ENCODE data around the gene MEDAG.

MEDAG gene

GRCh38 chr13:30872685-30873461 is 33.2 kb upstream of the MEDAG start:
- no peak for DNase-seq (ENCODE audit: low read depth)

GRCh38 chr13:30873499-30873898 is 32.6 kb upstream of the MEDAG start:
- no peak for DNase-seq (ENCODE audit: low read depth)

- DNase-seq (ENCODE audit: low read depth) = no peak
Observed at GRCh38 chr13:30874111-30874510, 32.0 kb upstream of the MEDAG start.

GRCh38 chr13:30874561-30874960 is 31.5 kb upstream of the MEDAG start:
- DNase-seq (ENCODE audit: low read depth) = no peak

GRCh38 chr13:30877335-30877734 is 28.7 kb upstream of the MEDAG start:
- DNase-seq (ENCODE audit: low read depth) = no peak

- no peak for DNase-seq (ENCODE audit: low read depth)
Observed at GRCh38 chr13:30880151-30880855, 25.8 kb upstream of the MEDAG start.

- DNase-seq (ENCODE audit: low read depth) = no peak
Observed at GRCh38 chr13:30880856-30881155, 25.3 kb upstream of the MEDAG start.

- DNase-seq (ENCODE audit: low read depth) = no peak
Observed at GRCh38 chr13:30881191-30881651, 24.9 kb upstream of the MEDAG start.

- no peak for DNase-seq (ENCODE audit: low read depth)
Observed at GRCh38 chr13:30882026-30882850, 23.8 kb upstream of the MEDAG start.

GRCh38 chr13:30882996-30883766 is 22.9 kb upstream of the MEDAG start:
- no peak for DNase-seq (ENCODE audit: low read depth)

GRCh38 chr13:30884543-30884942 is 21.5 kb upstream of the MEDAG start:
- DNase-seq (ENCODE audit: low read depth) = no peak

GRCh38 chr13:30889196-30889690 is 16.8 kb upstream of the MEDAG start:
- DNase-seq (ENCODE audit: low read depth) = no peak

- DNase-seq (ENCODE audit: low read depth) = no peak
Observed at GRCh38 chr13:30892966-30893365, 13.1 kb upstream of the MEDAG start.

GRCh38 chr13:30895773-30896172 is 10.3 kb upstream of the MEDAG start:
- no peak for DNase-seq (ENCODE audit: low read depth)

- no peak for DNase-seq (ENCODE audit: low read depth)
Observed at GRCh38 chr13:30898070-30898469, 8.0 kb upstream of the MEDAG start.

GRCh38 chr13:30898678-30899241 is 7.3 kb upstream of the MEDAG start:
- DNase-seq (ENCODE audit: low read depth) = peak; percentile 4

GRCh38 chr13:30900436-30900835 is 5.6 kb upstream of the MEDAG start:
- DNase-seq (ENCODE audit: low read depth) = no peak

- no peak for DNase-seq (ENCODE audit: low read depth)
Observed at GRCh38 chr13:30900952-30901749, 4.9 kb upstream of the MEDAG start.

- no peak for DNase-seq (ENCODE audit: low read depth)
Observed at GRCh38 chr13:30904043-30904442, 2.0 kb upstream of the MEDAG start.

GRCh38 chr13:30906411-30907051 is 460 bp downstream of the MEDAG start:
- DNase-seq (ENCODE audit: low read depth) = no peak

All from activated T-cell treated with anti-CD3 and anti-CD28 coated beads for 24 hours (primary cell).